Activated CD4-positive, CD25-positive, alpha-beta regulatory T cell treated with anti-CD3 and anti-CD28 coated beads, Interleukin-2, amount 50 U/mL, for 72 hours (primary cell): ENCODE results near the gene SS18.

Experiments
- DNase-seq: peaks from one replicate; pipeline ENCODE4 v3.0.0; 2021

The SS18 gene

GRCh38 chr18:25992566-25992965 lies 97.8 kb downstream of the SS18 start:
- no peak for DNase-seq

- no peak for DNase-seq
Observed at GRCh38 chr18:25990473-25990872, 99.9 kb downstream of the SS18 start.

GRCh38 chr18:25985707-25986394 lies 104.6 kb downstream of the SS18 start:
- no peak for DNase-seq

- DNase-seq = no peak
Observed at GRCh38 chr18:25983730-25984129, 106.7 kb downstream of the SS18 start.

- DNase-seq = no peak
Observed at GRCh38 chr18:25982961-25983360, 107.5 kb downstream of the SS18 start.

- no peak for DNase-seq
Observed at GRCh38 chr18:25982153-25982552, 108.3 kb downstream of the SS18 start.

GRCh38 chr18:25979369-25980040 lies 110.9 kb downstream of the SS18 start:
- no peak for DNase-seq

GRCh38 chr18:25976554-25976953 lies 113.9 kb downstream of the SS18 start:
- no peak for DNase-seq

- no peak for DNase-seq
Observed at GRCh38 chr18:25974630-25975077, 115.8 kb downstream of the SS18 start.
